ENCODE results near the gene MMP25.

DNA sequence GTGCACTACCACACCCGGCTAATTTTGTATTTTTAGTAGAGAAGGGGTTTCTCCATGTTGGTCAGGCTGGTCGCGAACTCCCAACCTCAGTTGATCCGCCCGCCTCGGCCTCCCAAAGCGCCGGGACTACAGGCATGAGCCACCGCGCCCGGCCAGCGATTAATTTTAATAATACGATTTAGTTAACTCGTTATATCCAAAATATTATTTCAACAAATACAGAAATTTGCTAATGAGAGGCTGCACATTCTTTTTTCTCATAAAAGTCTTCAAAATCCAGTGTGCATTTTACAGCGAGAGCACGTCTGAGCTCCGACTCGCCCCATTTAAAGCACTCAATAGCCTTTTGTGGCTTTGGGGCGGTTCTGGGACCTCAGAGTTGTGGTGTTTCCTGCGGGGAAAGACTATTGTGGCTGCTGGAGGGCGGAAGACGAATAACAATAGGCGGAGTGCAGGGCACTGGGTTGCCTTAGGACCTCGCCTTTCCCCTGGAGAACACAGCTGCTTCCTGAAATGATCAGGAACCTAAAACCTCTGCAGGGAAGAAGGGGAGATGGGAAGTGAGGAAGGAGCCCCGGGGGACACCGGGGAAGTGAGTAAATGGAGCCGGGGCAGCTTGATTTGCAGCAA is 55.6 kb downstream of the MMP25 start:
- no peak for TF ChIP-seq CTCF (IDR thresholded peaks at IDR 0.05)
- TF ChIP-seq POLR2A (IDR thresholded peaks at IDR 0.05), result no peak
- no peak for TF ChIP-seq POLR2AphosphoS5 (IDR thresholded peaks at IDR 0.05; ENCODE audit: insufficient read depth in 1 of 2, low read depth in 1 of 2)
